Fibroblast of lung (primary cell): ENCODE results near the gene DOCK4. TPM values are rescaled to one million over a fixed set of nuclear protein-coding genes. Genes with fewer than 3 reads are reported as not detected.

Source experiments
- DNase-seq, 2 donors: peaks; one replicate each; pipeline versions ENCODE4 v3.0.0 to v3.0.0-alpha.2; 2010; ENCODE audit warnings: low read depth in 2 of 2
- H2AFZ ChIP-seq: 2 replicates; pipeline ENCODE4 v1.5.1; 2012; ENCODE audit warnings: low read length, control low read depth, inconsistent platforms
- H3K27ac ChIP-seq: 2 replicates; pipeline ENCODE4 v1.5.1; 2011; ENCODE audit warnings: low read length, control low read depth; ENCODE audit not compliant: insufficient read depth
- H3K27me3 ChIP-seq: 2 replicates; pipeline ENCODE4 v1.5.1; 2011; ENCODE audit warnings: mild to moderate bottlenecking, low read length; ENCODE audit not compliant: control insufficient read depth, insufficient read depth
- H3K36me3 ChIP-seq: 2 replicates; pipeline ENCODE4 v1.5.1; 2011; ENCODE audit warnings: low read length; ENCODE audit not compliant: control insufficient read depth, insufficient read depth
- H3K4me1 ChIP-seq: 2 replicates; pipeline ENCODE4 v1.5.1; 2011; ENCODE audit warnings: low read length; ENCODE audit not compliant: control insufficient read depth, insufficient read depth; ENCODE audit errors: extremely low read depth
- H3K4me2 ChIP-seq: 2 replicates; pipeline ENCODE4 v1.5.1; 2011; ENCODE audit warnings: low read length, control low read depth; ENCODE audit not compliant: insufficient read depth; ENCODE audit errors: extremely low read depth
- H3K4me3 ChIP-seq, 4 experiments: fragments of 200-600 bp in 1 of 4; sonication (generic) in 1 of 4; replicated peaks in 1 of 4; 2 replicates each; pipeline ENCODE4 v1.5.1; 2011 to 2016; ENCODE audit warnings: low read length in 4 of 4, low read depth in 3 of 4, mild to moderate bottlenecking in 3 of 4, control low read depth in 2 of 4, inconsistent platforms in 1 of 4, mixed read lengths in 1 of 4; ENCODE audit not compliant: insufficient read depth in 1 of 4; ENCODE audit errors: control extremely low read depth in 1 of 4
- H3K79me2 ChIP-seq: 2 replicates; pipeline ENCODE4 v1.5.1; 2012; ENCODE audit warnings: mild to moderate bottlenecking, low read length, inconsistent platforms; ENCODE audit not compliant: control insufficient read depth, insufficient read depth
- H3K9ac ChIP-seq: 2 replicates; pipeline ENCODE4 v1.5.1; 2011; ENCODE audit warnings: mild to moderate bottlenecking, low read length, control low read depth; ENCODE audit not compliant: insufficient read depth
- H3K9me3 ChIP-seq: 2 replicates; pipeline ENCODE4 v1.5.1; 2012; ENCODE audit warnings: low read depth, low read length; ENCODE audit not compliant: control insufficient read depth, insufficient read depth
- H4K20me1 ChIP-seq: 2 replicates; pipeline ENCODE4 v1.5.1; 2011; ENCODE audit warnings: low read length; ENCODE audit not compliant: control insufficient read depth, insufficient read depth; ENCODE audit errors: extremely low read depth
- EZH2 ChIP-seq: IDR thresholded peaks from 2 replicates; pipeline ENCODE4 v1.5.1; 2012; ENCODE audit warnings: low read length, control low read depth, mild to moderate bottlenecking; ENCODE audit errors: missing control alignments
- polyA plus RNA-seq, 2 donors: library from polyadenylated mRNA; depleted of rRNA in 1 of 2; stranded (reverse) in 1 of 2; unstranded in 1 of 2; fragments of >200 nt; gene quantifications; 2 replicates each; pipeline ENCODE4 v1.2.1, GENCODE V29; 2011 to 2012; ENCODE audit warnings: missing spikeins in 1 of 2
- total RNA-seq: library from RNA; depleted of rRNA; stranded (reverse); fragments of >200 nt; gene quantifications from 2 replicates; pipeline ENCODE4 v1.2.1, GENCODE V29; 2014
- TF ChIP-seq, protein P1 (sequence below), 2 donors: IDR thresholded peaks in 1 of 2; conservative IDR thresholded peaks in 1 of 2; 1 replicate in 1 of 2; 2 replicates in 1 of 2; pipeline ENCODE4 v1.5.1; 2011 to 2012; ENCODE audit warnings: low read length in 2 of 2, control low read depth in 1 of 2, inconsistent platforms in 1 of 2, low read depth in 1 of 2, mild to moderate bottlenecking in 1 of 2

Gene DOCK4
- total and polyA plus RNA-seq, 2 donors (not counting 1 experiment from before 2014, with no cell fraction given) = 20.8 to 39.3 TPM

DNA sequence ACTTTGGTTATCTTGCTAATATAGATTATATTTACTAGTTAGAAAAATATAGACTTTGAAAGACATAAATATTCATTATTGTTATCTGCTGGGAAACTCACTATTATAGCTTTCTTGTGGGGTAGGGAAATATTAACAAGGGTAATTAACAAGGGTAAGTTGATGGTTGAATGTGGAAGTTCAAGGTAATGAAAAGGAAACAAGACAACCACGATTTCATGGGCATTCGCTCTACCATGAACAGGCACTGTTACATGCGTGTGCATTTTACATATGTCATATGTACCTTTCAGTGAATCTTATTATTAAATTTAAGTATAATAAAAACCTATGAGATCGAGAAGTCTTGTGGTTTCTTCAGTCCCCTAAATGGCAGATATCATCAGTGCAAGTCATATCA is 392.9 kb downstream of the DOCK4 start:
- Histone ChIP-seq H3K36me3 (no peaks in the 10 kb centered on the region), H3K27me3 (no peaks in the 10 kb centered on the region), H3K27ac (no peak overlapping the region), H3K4me3 (no peak overlapping the region), H3K9me3 (no peaks in the 10 kb centered on the region), H2AFZ (no peak overlapping the region), H3K4me2 (no peak overlapping the region), H3K79me2 (no peaks in the 10 kb centered on the region), H3K9ac (no peak overlapping the region), H3K4me1 (no peaks in the 10 kb centered on the region), H4K20me1 (no peaks in the 10 kb centered on the region)
- DNase-seq = no peak
- TF ChIP-seq, protein P1, sequence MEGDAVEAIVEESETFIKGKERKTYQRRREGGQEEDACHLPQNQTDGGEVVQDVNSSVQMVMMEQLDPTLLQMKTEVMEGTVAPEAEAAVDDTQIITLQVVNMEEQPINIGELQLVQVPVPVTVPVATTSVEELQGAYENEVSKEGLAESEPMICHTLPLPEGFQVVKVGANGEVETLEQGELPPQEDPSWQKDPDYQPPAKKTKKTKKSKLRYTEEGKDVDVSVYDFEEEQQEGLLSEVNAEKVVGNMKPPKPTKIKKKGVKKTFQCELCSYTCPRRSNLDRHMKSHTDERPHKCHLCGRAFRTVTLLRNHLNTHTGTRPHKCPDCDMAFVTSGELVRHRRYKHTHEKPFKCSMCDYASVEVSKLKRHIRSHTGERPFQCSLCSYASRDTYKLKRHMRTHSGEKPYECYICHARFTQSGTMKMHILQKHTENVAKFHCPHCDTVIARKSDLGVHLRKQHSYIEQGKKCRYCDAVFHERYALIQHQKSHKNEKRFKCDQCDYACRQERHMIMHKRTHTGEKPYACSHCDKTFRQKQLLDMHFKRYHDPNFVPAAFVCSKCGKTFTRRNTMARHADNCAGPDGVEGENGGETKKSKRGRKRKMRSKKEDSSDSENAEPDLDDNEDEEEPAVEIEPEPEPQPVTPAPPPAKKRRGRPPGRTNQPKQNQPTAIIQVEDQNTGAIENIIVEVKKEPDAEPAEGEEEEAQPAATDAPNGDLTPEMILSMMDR (conservative IDR thresholded peaks at IDR 0.05 in 1 of 2, IDR thresholded peaks at IDR 0.05 in 1 of 2; ENCODE audit: low read depth in 1 of 2, low read length in 2 of 2) = no peak
- no peak for TF ChIP-seq EZH2

DNA sequence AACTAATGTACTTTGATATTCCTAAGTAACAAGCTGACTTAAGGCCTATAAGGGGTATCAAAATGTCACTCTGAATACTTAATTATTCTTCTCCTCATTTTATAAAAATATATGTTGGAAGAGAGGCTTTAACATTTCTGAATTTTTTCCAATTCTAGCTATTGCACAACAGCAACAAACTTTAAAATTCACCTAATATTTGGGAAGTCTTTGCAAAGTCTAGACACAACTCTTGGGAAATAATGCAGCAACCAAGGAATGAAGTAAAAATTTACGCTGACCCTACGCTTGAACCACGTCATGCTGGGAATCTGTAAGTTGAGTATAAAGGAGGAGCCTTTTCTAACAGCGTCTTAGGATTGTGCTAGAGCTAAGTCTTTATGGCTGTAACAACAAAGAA is 400.0 kb downstream of the DOCK4 start:
- Histone ChIP-seq H3K36me3 (no peaks in the 10 kb centered on the region), H4K20me1 (no peaks in the 10 kb centered on the region), H3K27me3 (no peaks in the 10 kb centered on the region), H3K4me3 (no peak overlapping the region), H3K79me2 (no peaks in the 10 kb centered on the region), H3K27ac (no peak overlapping the region), H3K9me3 (no peaks in the 10 kb centered on the region), H3K9ac (no peak overlapping the region), H3K4me2 (no peak overlapping the region), H3K4me1 (no peaks in the 10 kb centered on the region), H2AFZ (no peak overlapping the region)
- no peak for TF ChIP-seq EZH2
- TF ChIP-seq, protein P1 (conservative IDR thresholded peaks at IDR 0.05 in 1 of 2, IDR thresholded peaks at IDR 0.05 in 1 of 2; ENCODE audit: low read depth in 1 of 2, low read length in 2 of 2) = no peak
- DNase-seq = no peak

DNA sequence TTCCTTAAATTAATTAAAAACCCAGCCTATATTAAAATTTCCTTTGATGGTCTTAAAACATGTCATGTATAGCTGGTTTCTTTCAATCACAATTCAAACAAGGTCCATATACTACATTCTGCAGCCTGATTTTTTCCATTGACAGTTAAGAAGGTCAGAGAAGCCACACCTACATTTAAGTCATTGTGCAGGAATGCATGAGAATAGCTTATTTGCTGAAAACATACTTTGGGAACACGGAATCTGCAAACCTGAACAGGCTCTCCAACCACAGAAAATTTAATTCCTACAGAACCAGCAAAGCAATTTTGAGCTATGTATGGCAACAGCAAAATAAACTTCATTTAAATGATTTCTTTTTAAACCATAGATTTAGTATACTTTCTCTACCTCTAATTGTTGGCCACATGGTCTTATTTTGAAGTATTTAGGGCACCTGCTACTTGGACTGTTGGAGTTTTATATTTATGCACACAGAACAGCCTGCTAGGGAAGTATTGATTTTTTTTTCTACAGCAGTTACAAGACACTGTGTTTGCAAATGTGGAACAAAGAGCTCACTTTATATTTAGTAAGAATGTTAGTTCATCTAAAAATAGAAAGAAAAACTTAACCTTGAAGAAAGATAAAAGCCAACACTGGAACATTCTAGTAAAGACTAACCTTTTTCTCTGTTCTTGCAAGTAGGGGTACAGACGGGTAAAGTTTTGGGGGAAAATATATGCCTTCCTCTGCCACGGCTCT is 403.0 kb downstream of the DOCK4 start:
- Histone ChIP-seq H3K36me3 (no peaks in the 10 kb centered on the region), H3K4me3 (no peak overlapping the region), H3K4me2 (no peak overlapping the region), H3K4me1 (no peaks in the 10 kb centered on the region), H3K9ac (no peak overlapping the region), H4K20me1 (no peaks in the 10 kb centered on the region), H3K27ac (no peak overlapping the region), H3K27me3 (no peaks in the 10 kb centered on the region), H3K79me2 (no peaks in the 10 kb centered on the region), H2AFZ (no peak overlapping the region), H3K9me3 (no peaks in the 10 kb centered on the region)
- DNase-seq = peak in 1 of 2 donors; percentile 72
- TF ChIP-seq, protein P1 (conservative IDR thresholded peaks at IDR 0.05 in 1 of 2, IDR thresholded peaks at IDR 0.05 in 1 of 2; ENCODE audit: low read depth in 1 of 2, low read length in 2 of 2) = no peak
- TF ChIP-seq EZH2 = no peak
